Glutamatergic neuron (in vitro differentiated cells): ENCODE data around the gene FAF2. TPM values are rescaled to one million over a fixed set of nuclear protein-coding genes. Genes with fewer than 3 reads are reported as not detected.

ENCODE experiments used
- DNase-seq: peaks from one replicate; pipeline ENCODE4 v3.0.0; 2022
- H3K27ac Mint-ChIP-seq: one replicate; pipeline ENCODE4 v1.8.0; 2020; ENCODE audit warnings: mild to moderate bottlenecking, mixed read lengths, inconsistent platforms; ENCODE audit not compliant: unreplicated experiment
- H3K27me3 Mint-ChIP-seq: one replicate; pipeline ENCODE4 v1.8.0; 2020; ENCODE audit warnings: mild to moderate bottlenecking, moderate library complexity, mixed read lengths, inconsistent platforms; ENCODE audit not compliant: unreplicated experiment
- H3K36me3 Mint-ChIP-seq: one replicate; pipeline ENCODE4 v1.8.0; 2020; ENCODE audit warnings: mild to moderate bottlenecking, mixed read lengths, inconsistent platforms; ENCODE audit not compliant: unreplicated experiment
- H3K4me1 Mint-ChIP-seq: one replicate; pipeline ENCODE4 v1.8.0; 2020; ENCODE audit warnings: mild to moderate bottlenecking, low read depth, mixed read lengths, inconsistent platforms; ENCODE audit not compliant: unreplicated experiment
- H3K4me3 Mint-ChIP-seq: one replicate; pipeline ENCODE4 v1.8.0; 2020; ENCODE audit warnings: mild to moderate bottlenecking, mixed read lengths, inconsistent platforms; ENCODE audit not compliant: unreplicated experiment
- H3K9me3 Mint-ChIP-seq: one replicate; pipeline ENCODE4 v1.8.0; 2020; ENCODE audit warnings: mild to moderate bottlenecking, moderate library complexity, mixed read lengths, inconsistent platforms; ENCODE audit not compliant: unreplicated experiment
- CTCF ChIP-seq: fragments of 200-600 bp; sonication (generic); IDR thresholded peaks from one replicate; pipeline ENCODE4 v1.5.0; 2021; ENCODE audit not compliant: partially characterized antibody, unreplicated experiment
- total RNA-seq: library from RNA; stranded (reverse); fragmentation: NEBNext Ultra II Directional; extraction: Animal tissue kit (Norgen Biotek cat#: 25700); gene quantifications from one replicate; pipeline ENCODE4 v1.2.1, GENCODE V29; 2021; ENCODE audit not compliant: unreplicated experiment

The FAF2 gene
- total RNA-seq, 1 donor from 2014 or later: 52.9 TPM

GRCh38 chr5:176533894-176534611 is 85.9 kb downstream of the FAF2 start:
- H3K4me3 Mint-ChIP-seq: peak overlapping the region; percentile 95
- no peak for TF ChIP-seq CTCF
- H3K9me3 Mint-ChIP-seq: peaks cover 19% of the 10 kb centered on the region
- H3K36me3 Mint-ChIP-seq: no peaks in the 10 kb centered on the region
- peaks cover 21% of the 10 kb centered on the region for H3K27me3 Mint-ChIP-seq
- peaks cover 18% of the 10 kb centered on the region for H3K4me1 Mint-ChIP-seq
- H3K27ac Mint-ChIP-seq: peak overlapping the region; percentile 99
- no peak for DNase-seq

- Mint-ChIP-seq H3K4me3 (peak overlapping the region; percentile 95), H3K9me3 (peaks cover 19% of the 10 kb centered on the region), H3K36me3 (no peaks in the 10 kb centered on the region), H3K27ac (peak overlapping the region; percentile 99), H3K27me3 (peaks cover 21% of the 10 kb centered on the region), H3K4me1 (peaks cover 21% of the 10 kb centered on the region)
- DNase-seq: no peak
- no peak for TF ChIP-seq CTCF
Observed at GRCh38 chr5:176534640-176535039, 86.5 kb downstream of the FAF2 start.

- TF ChIP-seq CTCF: no peak
- H3K36me3 Mint-ChIP-seq: no peaks in the 10 kb centered on the region
- peaks cover 27% of the 10 kb centered on the region for H3K4me1 Mint-ChIP-seq
- peaks cover 21% of the 10 kb centered on the region for H3K27me3 Mint-ChIP-seq
- H3K9me3 Mint-ChIP-seq: peaks cover 19% of the 10 kb centered on the region
- H3K27ac Mint-ChIP-seq: peak overlapping the region; percentile 99
- no peak for DNase-seq
- H3K4me3 Mint-ChIP-seq: peak overlapping the region; percentile 95
Observed at GRCh38 chr5:176535101-176535663, 87.0 kb downstream of the FAF2 start.

GRCh38 chr5:176535664-176536131 is 87.5 kb downstream of the FAF2 start:
- Mint-ChIP-seq H3K4me1 (peaks cover 32% of the 10 kb centered on the region), H3K4me3 (peak overlapping the region; percentile 95), H3K27ac (peak overlapping the region; percentile 99), H3K9me3 (peaks cover 19% of the 10 kb centered on the region), H3K27me3 (peaks cover 21% of the 10 kb centered on the region), H3K36me3 (no peaks in the 10 kb centered on the region)
- no peak for TF ChIP-seq CTCF
- DNase-seq: no peak
